GM12878 (cell line): ENCODE measurements around the gene LARP4B. TPM values are rescaled to one million over a fixed set of nuclear protein-coding genes. Genes with fewer than 3 reads are reported as not detected.

Experiments
- ATAC-seq: fragments of 200-7000 bp; cut with Tn5 transposase; 3 replicates; pipeline ENCODE4 v1.9.1; 2020; ENCODE audit warnings: mild to moderate bottlenecking, moderate library complexity
- BruUV-seq: library from RNA; stranded (reverse); fragments of 400-500 nt; replicated peaks from 2 replicates; lab custom pipeline; 2021; lab: Mats Ljungman, UMichigan
- CTCF ChIA-PET: fragments of 300-600 bp; sonication (Branson Sonifier 250); formaldehyde crosslinking; extraction: SDS; loops from one replicate; lab custom pipeline; 2021; ENCODE audit warnings: inconsistent platforms; lab: Yijun Ruan, JAX
- POLR2A ChIA-PET: fragments of 350-600 bp; formaldehyde crosslinking; extraction: SDS; loops from one replicate; lab custom pipeline; 2021; ENCODE audit warnings: inconsistent platforms; lab: Charles Lee
- RAD21 ChIA-PET: fragments of 300-600 bp; sonication (Branson Sonifier 250); formaldehyde crosslinking; loops from one replicate; lab custom pipeline; 2023; ENCODE audit warnings: antibody characterized with exemption; ENCODE audit not compliant: unreplicated experiment; lab: Charles Lee
- SMC1A ChIA-PET: fragments of 300-600 bp; sonication (Branson Sonifier 250); formaldehyde crosslinking; loops from one replicate; lab custom pipeline; 2023; ENCODE audit not compliant: unreplicated experiment, uncharacterized antibody; lab: Charles Lee
- DNase-seq: peaks from one replicate; pipeline ENCODE4 v3.0.0-alpha.2; 2011; ENCODE audit warnings: low read depth, low spot score
- FAIRE-seq: peaks from 3 replicates; lab custom pipeline; 2011; peaks lifted over from hg19 to GRCh38; lab: Jason Lieb, UNC
- H2AFZ ChIP-seq: 2 replicates; pipeline ENCODE4 v1.6.0; 2011; ENCODE audit warnings: low read depth, low read length, control low read depth; ENCODE audit not compliant: control insufficient read depth
- H3K27ac ChIP-seq: 2 replicates; pipeline ENCODE4 v1.5.1; 2011; ENCODE audit warnings: control low read depth; ENCODE audit not compliant: control insufficient read depth, insufficient read depth
- H3K27me3 ChIP-seq, 2 experiments: replicated peaks in 1 of 2; 2 replicates each; pipeline versions ENCODE4 v1.6.0 to v1.6.1; 2011; ENCODE audit warnings: low read length in 1 of 2; ENCODE audit not compliant: control insufficient read depth in 2 of 2, insufficient read depth in 2 of 2
- H3K36me3 ChIP-seq, 2 experiments: 2 replicates each; pipeline ENCODE4 v1.5.1; 2011; ENCODE audit warnings: low read length in 1 of 2; ENCODE audit not compliant: control insufficient read depth in 2 of 2, insufficient read depth in 2 of 2
- H3K4me1 ChIP-seq: 2 replicates; pipeline ENCODE4 v1.6.1; 2011; ENCODE audit warnings: mild to moderate bottlenecking, low read length, moderate library complexity, mixed read lengths; ENCODE audit not compliant: control insufficient read depth, insufficient read depth
- H3K4me2 ChIP-seq: 2 replicates; pipeline ENCODE4 v1.6.0; 2011; ENCODE audit warnings: control low read depth; ENCODE audit not compliant: control insufficient read depth, insufficient read depth
- H3K4me3 ChIP-seq: fragments of 200-600 bp; sonication (generic); 2 replicates; pipeline ENCODE4 v1.5.1; 2016
- H3K79me2 ChIP-seq: 2 replicates; pipeline ENCODE4 v1.6.0; 2011; ENCODE audit warnings: low read length; ENCODE audit not compliant: control insufficient read depth, insufficient read depth
- H3K9ac ChIP-seq: 2 replicates; pipeline ENCODE4 v1.8.0; 2011; ENCODE audit warnings: low read length, control low read depth, mixed read lengths; ENCODE audit not compliant: control insufficient read depth, insufficient read depth
- H3K9me3 ChIP-seq: replicated peaks from 3 replicates; pipeline ENCODE4 v1.5.1; 2011; ENCODE audit warnings: mild to moderate bottlenecking, low read length; ENCODE audit not compliant: control insufficient read depth, insufficient read depth
- H4K20me1 ChIP-seq: 2 replicates; pipeline ENCODE4 v1.6.0; 2011; ENCODE audit not compliant: control insufficient read depth, insufficient read depth
- BCL3 ChIP-seq: IDR thresholded peaks from 2 replicates; pipeline ENCODE4 v1.6.1; 2011; ENCODE audit warnings: borderline replicate concordance, low read depth, mild to moderate bottlenecking, moderate library complexity, low read length; ENCODE audit not compliant: insufficient read depth, poor library complexity, severe bottlenecking
- CEBPZ ChIP-seq: fragments of 150-350 bp; IDR thresholded peaks from 2 replicates; pipeline ENCODE4 v1.6.1; 2016; ENCODE audit warnings: low read depth, low read length
- FOXK2 ChIP-seq: fragments of 450-650 bp; IDR thresholded peaks from 2 replicates; pipeline ENCODE4 v1.6.1; 2017; ENCODE audit warnings: mild to moderate bottlenecking, moderate library complexity
- MAX ChIP-seq: IDR thresholded peaks from 2 replicates; pipeline ENCODE4 v1.6.1; 2012; ENCODE audit warnings: low read depth, low read length, improper control_type of control experiment
- MEF2A ChIP-seq: IDR thresholded peaks from 2 replicates; pipeline ENCODE4 v1.6.1; 2011; ENCODE audit warnings: low read depth, mild to moderate bottlenecking, low read length, moderate library complexity; ENCODE audit not compliant: insufficient read depth
- POLR2A ChIP-seq: IDR thresholded peaks from 2 replicates; pipeline ENCODE4 v1.6.1; 2011; ENCODE audit warnings: low read depth, mild to moderate bottlenecking, low read length
- RBBP5 ChIP-seq: fragments of 200-600 bp; sonication (generic); conservative IDR thresholded peaks from 2 replicates; pipeline ENCODE4 v1.6.1; 2016
- RELB ChIP-seq: fragments of 450-650 bp; IDR thresholded peaks from 2 replicates; pipeline ENCODE4 v1.6.1; 2017; ENCODE audit warnings: low read depth, mild to moderate bottlenecking, moderate library complexity
- SIX5 ChIP-seq: IDR thresholded peaks from 2 replicates; pipeline ENCODE4 v1.6.1; 2011; ENCODE audit warnings: mild to moderate bottlenecking, low read depth, low read length, moderate library complexity; ENCODE audit not compliant: severe bottlenecking
- SMAD1 ChIP-seq: fragments of 450-650 bp; IDR thresholded peaks from 2 replicates; pipeline ENCODE4 v1.6.1; 2018; ENCODE audit warnings: mild to moderate bottlenecking, low read depth; ENCODE audit not compliant: partially characterized antibody
- STAT3 ChIP-seq: IDR thresholded peaks from 2 replicates; pipeline ENCODE4 v1.6.1; 2011; ENCODE audit warnings: low read depth, low read length, improper control_type of control experiment
- ZNF622 ChIP-seq: fragments of 450-650 bp; IDR thresholded peaks from 2 replicates; pipeline ENCODE4 v1.6.1; 2017; ENCODE audit warnings: mild to moderate bottlenecking, inconsistent platforms
- WGBS: methylation state at CpG from one replicate; pipeline ENCODE4 v1.1.6; 2016; ENCODE audit warnings: low lambda C conversion rate; ENCODE audit not compliant: insufficient replicate concordance, insufficient coverage; ENCODE audit errors: missing lambda C conversion rate; 5-methylcytosine and 5-hydroxymethylcytosine counted together
- in situ Hi-C: fragments of 300-500 bp; cut with MboI; formaldehyde crosslinking; loops from 9 replicates; pipeline ENCODE4 v1.14.3; 2018; ENCODE audit warnings: mixed read lengths
- intact Hi-C: fragments of 100-400 bp; cut with micrococcal nuclease; formaldehyde crosslinking; loops from one replicate; pipeline ENCODE4 v1.14.2; 2022; ENCODE audit not compliant: unreplicated experiment
- polyA plus RNA-seq, 11 experiments: library from polyadenylated mRNA; depleted of rRNA in 4 of 11; unstranded in 6 of 11; stranded (reverse) in 5 of 11; fragments of >200 nt; fragmentation: Nextera tagmentation in 4 of 11; fragmentation: Illumina TruSeq in 1 of 11; extraction: Ambion mirVana in 4 of 11; extraction: Trizol in 1 of 11; gene quantifications; 1 replicate in 1 of 11; 2 replicates in 10 of 11; pipeline versions ENCODE4 v1.2.1 to v1.2.3, GENCODE V29; 2011 to 2016; ENCODE audit warnings: inconsistent platforms in 2 of 11, missing spikeins in 2 of 11, low read depth in 1 of 11
- total RNA-seq, 4 experiments: library from RNA; depleted of rRNA in 3 of 4; stranded (reverse); fragments of >200 nt in 3 of 4; fragmentation: Illumina TruSeq in 1 of 4; extraction: Trizol in 1 of 4; gene quantifications; 2 replicates each; pipeline versions ENCODE4 v1.2.1 to v1.2.3, GENCODE V29; 2013 to 2021
- TF ChIP-seq, protein P1 (sequence below): IDR thresholded peaks from 2 replicates; pipeline ENCODE4 v1.6.1; 2012; ENCODE audit warnings: low read length, inconsistent platforms

The LARP4B gene
- total and polyA plus RNA-seq, 10 of the 15 experiments (the other 5 are each of a cell fraction or from before 2014, with no cell fraction given) = 10.5 to 119 (median 39.4) TPM

GRCh38 chr10:784403-785088 lies 147.0 kb downstream of the LARP4B start (continued):
- TF ChIP-seq BCL3 (no peak), MAX (no peak), SIX5 (no peak), RBBP5 (no peak)
- TF ChIP-seq, protein P1, sequence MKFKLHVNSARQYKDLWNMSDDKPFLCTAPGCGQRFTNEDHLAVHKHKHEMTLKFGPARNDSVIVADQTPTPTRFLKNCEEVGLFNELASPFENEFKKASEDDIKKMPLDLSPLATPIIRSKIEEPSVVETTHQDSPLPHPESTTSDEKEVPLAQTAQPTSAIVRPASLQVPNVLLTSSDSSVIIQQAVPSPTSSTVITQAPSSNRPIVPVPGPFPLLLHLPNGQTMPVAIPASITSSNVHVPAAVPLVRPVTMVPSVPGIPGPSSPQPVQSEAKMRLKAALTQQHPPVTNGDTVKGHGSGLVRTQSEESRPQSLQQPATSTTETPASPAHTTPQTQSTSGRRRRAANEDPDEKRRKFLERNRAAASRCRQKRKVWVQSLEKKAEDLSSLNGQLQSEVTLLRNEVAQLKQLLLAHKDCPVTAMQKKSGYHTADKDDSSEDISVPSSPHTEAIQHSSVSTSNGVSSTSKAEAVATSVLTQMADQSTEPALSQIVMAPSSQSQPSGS = no peak

DNA sequence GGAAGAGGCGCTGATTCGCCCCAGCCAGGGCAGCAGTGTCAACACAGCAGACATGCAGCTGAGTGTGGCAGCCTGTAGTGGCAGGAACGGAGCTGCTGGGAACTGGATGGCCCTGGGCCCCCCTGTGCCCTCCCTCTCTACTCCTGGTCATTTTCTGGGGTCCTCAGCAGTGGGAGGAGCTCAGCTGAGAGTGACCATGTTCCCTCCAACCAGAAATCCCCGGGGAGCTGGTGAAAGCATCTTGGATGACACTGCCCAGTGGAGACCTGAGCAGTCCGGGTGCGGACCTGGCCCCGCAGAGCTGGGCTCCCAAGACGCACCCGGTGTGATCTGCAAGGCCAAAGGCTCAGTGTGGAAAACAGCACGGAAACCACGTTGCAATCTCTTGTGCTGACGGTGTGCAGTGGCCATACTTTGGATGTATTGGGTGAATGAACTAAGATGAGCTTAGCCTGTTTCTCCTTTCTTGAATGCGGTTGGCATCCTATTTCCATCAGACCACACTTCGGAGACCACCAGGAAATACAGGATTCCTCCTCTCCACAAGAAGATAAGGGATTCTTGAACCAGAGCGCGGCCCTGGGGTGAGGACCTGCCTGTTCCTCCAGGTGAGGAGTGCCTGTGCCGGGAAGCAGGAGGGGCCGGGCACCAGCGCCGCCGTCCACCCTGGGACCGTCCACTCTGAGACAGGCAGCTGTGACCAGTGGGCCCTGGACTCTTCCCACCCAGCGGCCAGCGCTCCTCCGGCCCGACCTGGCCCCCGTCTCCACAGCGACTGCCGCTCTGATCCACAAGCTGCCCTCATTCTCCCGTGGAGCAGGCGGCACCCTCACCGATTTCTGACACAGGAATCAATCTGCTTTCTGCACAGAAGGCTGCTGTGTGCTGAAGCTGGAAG lies 148.5 kb downstream of the LARP4B start:
- no peak overlapping the region for H3K4me2 ChIP-seq
- DNase-seq (no peak), ATAC-seq (no peak), FAIRE-seq (no peak)
- ChIA-PET POLR2A (no interaction called here), SMC1A (no interaction called here), CTCF (no interaction called here), RAD21 (no interaction called here)
- H3K27ac ChIP-seq = no peak overlapping the region
- no peaks in the 10 kb centered on the region for H3K36me3 ChIP-seq
- no peaks in the 10 kb centered on the region for H3K4me1 ChIP-seq
- no TSS peak for BruUV-seq
- in situ Hi-C loops (no loop called here), intact Hi-C loops (no loop called here)
- H2AFZ ChIP-seq = no peak overlapping the region
- H3K9ac ChIP-seq = no peak overlapping the region
- no peaks in the 10 kb centered on the region for H4K20me1 ChIP-seq
- H3K9me3 ChIP-seq = no peaks in the 10 kb centered on the region; the same call in 2 of the 3 replicates
- no peaks in the 10 kb centered on the region for H3K79me2 ChIP-seq
- H3K27me3 ChIP-seq = no peaks in the 10 kb centered on the region; a peak in 1 of 4 replicates
- 77% methylated on average over 32 of the region's 32 CpGs for WGBS
- H3K4me3 ChIP-seq = no peak overlapping the region
- TF ChIP-seq CEBPZ = no peak
- no peak for TF ChIP-seq STAT3
- no peak for TF ChIP-seq RELB
- TF ChIP-seq MEF2A = no peak
- no peak for TF ChIP-seq POLR2A
- no peak for TF ChIP-seq FOXK2
- no peak for TF ChIP-seq SMAD1
- TF ChIP-seq ZNF622 = no peak
